IMR-90 (cell line): ENCODE measurements around the gene UGGT2.
"Not testable (repeated sequence)": the region's sequence is repeated elsewhere in the genome, so short reads cannot be mapped to it uniquely, and the experiment has no call there.

ENCODE experiments used
- CEBPB ChIP-seq: IDR thresholded peaks from 2 replicates; pipeline ENCODE4 v1.6.1; 2012; ENCODE audit warnings: low read depth, low read length, improper control_type of control experiment
- CTCF ChIP-seq: conservative IDR thresholded peaks from 2 replicates; pipeline ENCODE4 v1.5.1; 2012; ENCODE audit warnings: mild to moderate bottlenecking, low read depth, low read length, improper control_type of control experiment
- ELK1 ChIP-seq: fragments of 150-350 bp; IDR thresholded peaks from 2 replicates; pipeline ENCODE4 v1.6.1; 2016; ENCODE audit warnings: low read depth, mild to moderate bottlenecking, low read length, moderate library complexity, borderline replicate concordance
- FOS ChIP-seq: fragments of 150-350 bp; IDR thresholded peaks from 2 replicates; pipeline ENCODE4 v1.6.1; 2016; ENCODE audit warnings: low read depth, low read length
- RFX5 ChIP-seq: IDR thresholded peaks from 2 replicates; pipeline ENCODE4 v1.8.0; 2012; ENCODE audit warnings: low read depth, mild to moderate bottlenecking, low read length, moderate library complexity
- SMC3 ChIP-seq: fragments of 150-350 bp; IDR thresholded peaks from 2 replicates; pipeline ENCODE4 v1.6.1; 2016; ENCODE audit warnings: low read depth, mild to moderate bottlenecking, antibody characterized with exemption, low read length, moderate library complexity

GRCh38 chr13:95972651-95973050 is 80.5 kb downstream of the UGGT2 start:
- not testable (repeated sequence) for TF ChIP-seq CEBPB, RFX5, CTCF, SMC3, FOS, ELK1
